NB4 (cell line): Measurements from ENCODE around the gene SMOC2.

Source experiments
- DNase-seq: peaks from one replicate; pipeline ENCODE4 v3.0.0; 2010; ENCODE audit warnings: low read depth
- H3K4me3 ChIP-seq: one replicate; pipeline ENCODE4 v1.5.1; 2011; ENCODE audit warnings: mild to moderate bottlenecking, low read depth, low read length, moderate library complexity
- CTCF ChIP-seq: IDR thresholded peaks from one replicate; pipeline ENCODE4 v1.5.1; 2012; ENCODE audit warnings: low read depth, low read length
- MAX ChIP-seq: IDR thresholded peaks from 2 replicates; pipeline ENCODE4 v1.6.1; 2011; ENCODE audit warnings: low read depth, low read length
- MYC ChIP-seq: IDR thresholded peaks from 2 replicates; pipeline ENCODE4 v1.6.1; 2011; ENCODE audit warnings: low read depth, low read length
- POLR2A ChIP-seq: IDR thresholded peaks from 2 replicates; pipeline ENCODE4 v1.6.1; 2011; ENCODE audit warnings: mild to moderate bottlenecking; ENCODE audit not compliant: insufficient read length; ENCODE audit errors: extremely low read depth

SMOC2 gene

GRCh38 chr6:168615837-168616236, 174.9 kb downstream of the SMOC2 start:
- TF ChIP-seq MYC = no peak
- no peak for DNase-seq
- H3K4me3 ChIP-seq = no peak overlapping the region

- no peak overlapping the region for H3K4me3 ChIP-seq
- DNase-seq = no peak
- TF ChIP-seq MAX = no peak
- no peak for TF ChIP-seq CTCF
- no peak for TF ChIP-seq POLR2A
- no peak for TF ChIP-seq MYC
Observed at GRCh38 chr6:168616816-168617765, 176.1 kb downstream of the SMOC2 start.

- H3K4me3 ChIP-seq = no peak overlapping the region
- TF ChIP-seq POLR2A (no peak), MYC (no peak), MAX (no peak), CTCF (no peak)
- no peak for DNase-seq
Observed at GRCh38 chr6:168618546-168619315, 177.7 kb downstream of the SMOC2 start.

GRCh38 chr6:168619560-168620314, 178.8 kb downstream of the SMOC2 start:
- no peak overlapping the region for H3K4me3 ChIP-seq
- DNase-seq = peak; percentile 19
- TF ChIP-seq MAX (no peak), MYC (no peak), CTCF (no peak)

- TF ChIP-seq POLR2A = no peak
- no peak for TF ChIP-seq MYC
- no peak for TF ChIP-seq CTCF
- no peak for TF ChIP-seq MAX
- H3K4me3 ChIP-seq = no peak overlapping the region
- no peak for DNase-seq
Observed at GRCh38 chr6:168620578-168620977, 179.6 kb downstream of the SMOC2 start.

- DNase-seq = no peak
- H3K4me3 ChIP-seq = no peak overlapping the region
- TF ChIP-seq POLR2A = no peak
- no peak for TF ChIP-seq MYC
- no peak for TF ChIP-seq MAX
- TF ChIP-seq CTCF = no peak
Observed at GRCh38 chr6:168623736-168624135, 182.8 kb downstream of the SMOC2 start.
